Hepatocyte (in vitro differentiated cells): Measurements from ENCODE around the gene JDP2. TPM values are rescaled to one million over a fixed set of nuclear protein-coding genes. Genes with fewer than 3 reads are reported as not detected.

Source experiments
- DNase-seq: peaks from one replicate; pipeline ENCODE4 v3.0.0-alpha.2; 2016; ENCODE audit warnings: low spot score
- H2AFZ ChIP-seq: fragments of 200-600 bp; sonication (generic); 2 replicates; pipeline ENCODE4 v1.6.0; 2016; ENCODE audit warnings: antibody characterized with exemption, mild to moderate bottlenecking
- H3K27ac ChIP-seq: fragments of 200-600 bp; sonication (generic); 2 replicates; pipeline ENCODE4 v1.5.1; 2016; ENCODE audit warnings: mild to moderate bottlenecking
- H3K27me3 ChIP-seq: fragments of 200-600 bp; sonication (generic); 2 replicates; pipeline ENCODE4 v1.6.1; 2016
- H3K36me3 ChIP-seq: fragments of 200-600 bp; sonication (generic); replicated peaks from 2 replicates; pipeline ENCODE4 v1.5.1; 2016; ENCODE audit warnings: low read depth; ENCODE audit not compliant: insufficient read depth
- H3K4me1 ChIP-seq: fragments of 200-600 bp; sonication (generic); 2 replicates; pipeline ENCODE4 v1.5.1; 2016; ENCODE audit warnings: mild to moderate bottlenecking, moderate library complexity; ENCODE audit not compliant: insufficient read depth
- H3K4me2 ChIP-seq: fragments of 200-600 bp; sonication (generic); 2 replicates; pipeline ENCODE4 v1.6.0; 2016
- H3K4me3 ChIP-seq: fragments of 200-600 bp; sonication (generic); 2 replicates; pipeline ENCODE4 v1.5.1; 2016; ENCODE audit warnings: mild to moderate bottlenecking
- H3K79me2 ChIP-seq: fragments of 200-600 bp; sonication (generic); 2 replicates; pipeline ENCODE4 v1.6.0; 2017; ENCODE audit warnings: mild to moderate bottlenecking
- H3K9me2 ChIP-seq: fragments of 200-600 bp; sonication (generic); replicated peaks from 2 replicates; pipeline ENCODE4 v1.6.0; 2017; ENCODE audit warnings: mild to moderate bottlenecking; ENCODE audit not compliant: insufficient read depth
- H3K9me3 ChIP-seq: fragments of 200-600 bp; sonication (generic); 2 replicates; pipeline ENCODE4 v1.5.1; 2016; ENCODE audit warnings: low read depth, mild to moderate bottlenecking
- H4K20me1 ChIP-seq: fragments of 200-600 bp; sonication (generic); 2 replicates; pipeline ENCODE4 v1.6.0; 2016; ENCODE audit warnings: mild to moderate bottlenecking; ENCODE audit not compliant: insufficient read depth, poor library complexity, severe bottlenecking
- CTCF ChIP-seq: fragments of 200-600 bp; sonication (generic); IDR thresholded peaks from 2 replicates; pipeline ENCODE4 v1.5.1; 2016; ENCODE audit warnings: antibody characterized with exemption, mild to moderate bottlenecking; ENCODE audit not compliant: poor library complexity
- EZH2 ChIP-seq: fragments of 200-600 bp; sonication (generic); IDR thresholded peaks from 2 replicates; pipeline ENCODE4 v1.6.1; 2016; ENCODE audit warnings: antibody characterized with exemption, mild to moderate bottlenecking, borderline replicate concordance
- EZH2phosphoT487 ChIP-seq: fragments of 200-600 bp; sonication (generic); IDR thresholded peaks from one replicate; pipeline ENCODE4 v1.6.1; 2018; ENCODE audit warnings: antibody characterized with exemption, mild to moderate bottlenecking, low read depth, moderate library complexity; ENCODE audit not compliant: unreplicated experiment, severe bottlenecking
- WGBS: methylation state at CpG from one replicate; pipeline ENCODE4 v1.1.6; 2016; ENCODE audit warnings: low lambda C conversion rate; ENCODE audit errors: missing lambda C conversion rate; 5-methylcytosine and 5-hydroxymethylcytosine counted together
- polyA plus RNA-seq: library from polyadenylated mRNA; unstranded; fragments of >200 nt; fragmentation: Nextera tagmentation; extraction: Ambion mirVana; gene quantifications from 2 replicates; pipeline ENCODE4 v1.2.1, GENCODE V29; 2016
- total RNA-seq: library from RNA; depleted of rRNA; stranded (reverse); fragments of >200 nt; gene quantifications from 2 replicates; pipeline ENCODE4 v1.2.3, GENCODE V29; 2014

JDP2 gene
- total and polyA plus RNA-seq, 2 experiments from 2014 or later = 68.9 to 85.4 TPM

GRCh38 chr14:75495882-75496281 is 68.1 kb downstream of the JDP2 start:
- Histone ChIP-seq H3K4me3 (no peak overlapping the region), H3K9me3 (no peaks in the 10 kb centered on the region), H3K4me2 (no peak overlapping the region), H3K27me3 (no peaks in the 10 kb centered on the region), H3K4me1 (no peaks in the 10 kb centered on the region), H3K27ac (no peak overlapping the region), H4K20me1 (no peaks in the 10 kb centered on the region), H2AFZ (no peak overlapping the region), H3K9me2 (no peaks in the 10 kb centered on the region), H3K79me2 (no peaks in the 10 kb centered on the region), H3K36me3 (no peaks in the 10 kb centered on the region)
- no peak for TF ChIP-seq EZH2
- no peak for TF ChIP-seq EZH2phosphoT487
- no peak for TF ChIP-seq CTCF
- DNase-seq = no peak
- WGBS = 93% methylated on average over 5 of the region's 5 CpGs

GRCh38 chr14:75496755-75497154 is 68.9 kb downstream of the JDP2 start:
- WGBS = 98% methylated on average over 4 of the region's 4 CpGs
- TF ChIP-seq EZH2phosphoT487 (no peak), CTCF (no peak), EZH2 (no peak)

GRCh38 chr14:75497191-75497590 is 69.4 kb downstream of the JDP2 start:
- no peak overlapping the region for H3K4me2 ChIP-seq
- H3K27me3 ChIP-seq = no peaks in the 10 kb centered on the region
- H4K20me1 ChIP-seq = no peaks in the 10 kb centered on the region
- no peaks in the 10 kb centered on the region for H3K36me3 ChIP-seq
- H3K4me1 ChIP-seq = no peaks in the 10 kb centered on the region
- DNase-seq = no peak
- H3K4me3 ChIP-seq = no peak overlapping the region
- no peaks in the 10 kb centered on the region for H3K9me3 ChIP-seq
- no peak overlapping the region for H3K27ac ChIP-seq
- no peak overlapping the region for H2AFZ ChIP-seq
- TF ChIP-seq EZH2 = no peak
- TF ChIP-seq CTCF = no peak
- no peak for TF ChIP-seq EZH2phosphoT487
- no peaks in the 10 kb centered on the region for H3K79me2 ChIP-seq
- no peaks in the 10 kb centered on the region for H3K9me2 ChIP-seq
- 95% methylated on average over 4 of the region's 4 CpGs for whole genome bisulfite sequencing

More at GRCh38 chr14:75496755-75497154, 68.9 kb downstream of the JDP2 start:
- Histone ChIP-seq H3K4me1 (no peaks in the 10 kb centered on the region), H4K20me1 (no peaks in the 10 kb centered on the region), H3K27me3 (no peaks in the 10 kb centered on the region), H3K4me3 (no peak overlapping the region), H3K9me3 (no peaks in the 10 kb centered on the region), H3K4me2 (no peak overlapping the region), H3K9me2 (no peaks in the 10 kb centered on the region), H2AFZ (no peak overlapping the region), H3K79me2 (no peaks in the 10 kb centered on the region), H3K36me3 (no peaks in the 10 kb centered on the region), H3K27ac (no peak overlapping the region)
- DNase-seq = no peak

GRCh38 chr14:75497701-75498100 is 69.9 kb downstream of the JDP2 start:
- H3K9me2 ChIP-seq = no peaks in the 10 kb centered on the region
- no peaks in the 10 kb centered on the region for H3K27me3 ChIP-seq
- no peak for DNase-seq
- 95% methylated on average over 11 of the region's 11 CpGs for WGBS
- no peak overlapping the region for H3K4me2 ChIP-seq
- H3K36me3 ChIP-seq = no peaks in the 10 kb centered on the region
- no peak overlapping the region for H3K4me3 ChIP-seq
- H3K27ac ChIP-seq = no peak overlapping the region
- no peaks in the 10 kb centered on the region for H4K20me1 ChIP-seq
- no peak for TF ChIP-seq EZH2
- TF ChIP-seq EZH2phosphoT487 = no peak
- no peak for TF ChIP-seq CTCF
- H3K4me1 ChIP-seq = no peaks in the 10 kb centered on the region
- H2AFZ ChIP-seq = no peak overlapping the region
- no peaks in the 10 kb centered on the region for H3K79me2 ChIP-seq
- no peaks in the 10 kb centered on the region for H3K9me3 ChIP-seq
